K562 (cell line): Measurements from ENCODE around the gene SCT. TPM values are rescaled to one million over a fixed set of nuclear protein-coding genes. Genes with fewer than 3 reads are reported as not detected.

ENCODE experiments used
- ATAC-seq: fragments of 200-7000 bp; cut with Tn5 transposase; 3 replicates; pipeline ENCODE4 v1.9.1; 2020; ENCODE audit warnings: moderate library complexity
- BruUV-seq: library from RNA; stranded (reverse); fragments of 400-500 nt; replicated peaks from 2 replicates; lab custom pipeline; 2021; lab: Mats Ljungman, UMichigan
- CTCF ChIA-PET: fragments of 300-600 bp; formaldehyde crosslinking; extraction: SDS; loops from one replicate; lab custom pipeline; 2021; ENCODE audit warnings: low intra/inter-chr PET ratio; lab: Yijun Ruan, JAX
- POLR2A ChIA-PET: fragments of 300-600, 350-650 bp; sonication (Branson Sonifier 250); formaldehyde crosslinking; extraction: SDS; loops from one replicate; lab custom pipeline; 2021; ENCODE audit warnings: antibody characterized with exemption, inconsistent platforms; lab: Yijun Ruan, JAX
- DNase-seq, 4 experiments: peaks; one replicate each; pipeline versions ENCODE4 v3.0.0 to v3.0.0-alpha.2; 2011 to 2018; ENCODE audit warnings: low spot score in 3 of 4, mixed read lengths in 3 of 4; ENCODE audit errors: extremely low read depth in 1 of 4
- FAIRE-seq: peaks from 2 replicates; lab custom pipeline; 2011; peaks lifted over from hg19 to GRCh38; lab: Jason Lieb, UNC
- H2AFZ ChIP-seq: 2 replicates; pipeline ENCODE4 v1.6.0; 2011; ENCODE audit warnings: low read depth, low read length, control low read depth, inconsistent platforms
- H3K27ac ChIP-seq: fragments of 200-600 bp; 3 replicates; pipeline ENCODE4 v1.8.0; 2011; ENCODE audit warnings: low read depth, mild to moderate bottlenecking, control low read depth, inconsistent platforms, low read length, moderate library complexity, mixed read lengths; ENCODE audit errors: extremely low read depth
- H3K27me3 ChIP-seq, 2 experiments: fragments of 300-600 bp in 1 of 2; 2 replicates in 1 of 2; 3 replicates in 1 of 2; pipeline versions ENCODE4 v1.6.0 to v1.8.0; 2011; ENCODE audit warnings: inconsistent platforms in 2 of 2, low read length in 2 of 2, mild to moderate bottlenecking in 1 of 2, mixed read lengths in 1 of 2, moderate library complexity in 1 of 2; ENCODE audit not compliant: control insufficient read depth in 2 of 2, insufficient read depth in 2 of 2
- H3K36me3 ChIP-seq: fragments of 300-600 bp; 3 replicates; pipeline ENCODE4 v1.8.0; 2011; ENCODE audit warnings: mild to moderate bottlenecking, low read length, inconsistent platforms; ENCODE audit not compliant: control insufficient read depth, insufficient read depth
- H3K4me1 ChIP-seq, 2 experiments: fragments of 200-600 bp in 1 of 2; replicated peaks in 1 of 2; 2 replicates in 1 of 2; 3 replicates in 1 of 2; pipeline versions ENCODE4 v1.5.1 to v1.8.0; 2011; ENCODE audit warnings: inconsistent platforms in 2 of 2, low read length in 2 of 2, mild to moderate bottlenecking in 1 of 2, mixed read lengths in 1 of 2, moderate library complexity in 1 of 2; ENCODE audit not compliant: control insufficient read depth in 2 of 2, insufficient read depth in 2 of 2
- H3K4me2 ChIP-seq: 2 replicates; pipeline ENCODE4 v1.6.1; 2011; ENCODE audit warnings: low read length, control low read depth, inconsistent platforms, mixed read lengths; ENCODE audit not compliant: insufficient read depth
- H3K4me3 ChIP-seq: fragments of 200-600 bp; sonication (generic), shearing (Covaris generic); 2 replicates; pipeline ENCODE4 v1.5.1; 2016; ENCODE audit warnings: control low read depth, inconsistent platforms
- H3K79me2 ChIP-seq: fragments of 200-600 bp; 3 replicates; pipeline ENCODE4 v1.8.0; 2011; ENCODE audit warnings: low read length, inconsistent platforms; ENCODE audit not compliant: control insufficient read depth, insufficient read depth
- H3K9ac ChIP-seq, 2 experiments: 2 replicates each; pipeline versions ENCODE4 v1.6.0 to v1.6.1; 2011; ENCODE audit warnings: low read depth in 2 of 2, low read length in 2 of 2, control low read depth in 1 of 2, inconsistent platforms in 1 of 2, mild to moderate bottlenecking in 1 of 2, mixed read lengths in 1 of 2; ENCODE audit not compliant: insufficient read depth in 1 of 2
- H3K9me1 ChIP-seq: one replicate; pipeline ENCODE4 v1.6.0; 2011; ENCODE audit warnings: inconsistent platforms, mild to moderate bottlenecking, low read length, moderate library complexity; ENCODE audit not compliant: control insufficient read depth, insufficient read depth
- H3K9me3 ChIP-seq: replicated peaks from 2 replicates; pipeline ENCODE4 v1.5.1; 2011; ENCODE audit warnings: low read depth, low read length, inconsistent platforms; ENCODE audit not compliant: control insufficient read depth, insufficient read depth
- H4K20me1 ChIP-seq: replicated peaks from 2 replicates; pipeline ENCODE4 v1.6.1; 2011; ENCODE audit warnings: low read length, inconsistent platforms, mixed read lengths; ENCODE audit not compliant: control insufficient read depth, insufficient read depth
- MTA3 ChIP-seq: fragments of 450-650 bp; formaldehyde crosslinking; IDR thresholded peaks from 2 replicates; pipeline ENCODE4 v1.6.1; 2017; ENCODE audit warnings: mild to moderate bottlenecking, borderline replicate concordance
- POLR2A ChIP-seq: fragments of 450-650 bp; conservative IDR thresholded peaks from 2 replicates; pipeline ENCODE4 v1.6.1; 2016
- POLR2AphosphoS2 ChIP-seq: IDR thresholded peaks from 2 replicates; pipeline ENCODE4 v1.6.1; 2012; ENCODE audit warnings: low read length, improper control_type of control experiment
- POLR2AphosphoS5 ChIP-seq: IDR thresholded peaks from 2 replicates; pipeline ENCODE4 v1.6.1; 2011; ENCODE audit warnings: mild to moderate bottlenecking, low read depth, low read length, moderate library complexity; ENCODE audit not compliant: control insufficient read depth, insufficient read depth
- WGBS: fragments of 100-300 bp; shearing (Covaris generic); methylation state at CpG from one replicate; pipeline ENCODE4 v1.1.6; 2016; ENCODE audit warnings: low coverage, mixed read lengths; ENCODE audit not compliant: insufficient coverage; ENCODE audit errors: missing lambda C conversion rate; 5-methylcytosine and 5-hydroxymethylcytosine counted together
- in situ Hi-C: fragments of 300-500 bp; cut with MboI; formaldehyde crosslinking; loops from 4 replicates; pipeline ENCODE4 v1.15.0; 2018; ENCODE audit warnings: inconsistent platforms, mixed read lengths
- intact Hi-C: fragments of 100-400 bp; cut with micrococcal nuclease; formaldehyde crosslinking; loops from 2 replicates; pipeline ENCODE4 v1.14.2; 2022
- polyA plus RNA-seq, 8 experiments: library from polyadenylated mRNA; depleted of rRNA in 4 of 8; stranded (reverse) in 5 of 8; unstranded in 3 of 8; fragments of >200 nt; fragmentation: Nextera tagmentation in 2 of 8; fragmentation: Illumina TruSeq in 1 of 8; extraction: Ambion mirVana in 2 of 8; extraction: Trizol in 1 of 8; gene quantifications; 2 replicates each; pipeline versions ENCODE4 v1.2.1 to v1.2.3, GENCODE V29; 2011 to 2014; ENCODE audit warnings: inconsistent platforms in 1 of 8, missing spikeins in 1 of 8
- total RNA-seq, 7 experiments: library from RNA; depleted of rRNA in 6 of 7; stranded (reverse); fragments of >200 nt in 6 of 7; fragmentation: Illumina TruSeq in 2 of 7; extraction: Trizol in 2 of 7; gene quantifications; 2 replicates each; pipeline versions ENCODE4 v1.2.1 to v1.2.3, GENCODE V29; 2011 to 2021; ENCODE audit warnings: low replicate concordance in 1 of 7
- TF ChIP-seq, protein P1 (sequence below), 2 experiments: fragments of 150-350 bp in 1 of 2; IDR thresholded peaks; 2 replicates each; pipeline ENCODE4 v1.6.1; 2012 to 2016; ENCODE audit warnings: low read depth in 2 of 2, low read length in 2 of 2, mild to moderate bottlenecking in 1 of 2, moderate library complexity in 1 of 2
- TF ChIP-seq, protein P2 (sequence below): fragments of 250-450 bp; sonication (Bioruptor Pico); IDR thresholded peaks from 2 replicates; pipeline ENCODE4 v1.4.0; 2020; ENCODE audit warnings: mild to moderate bottlenecking, moderate library complexity

SCT gene
- total and polyA plus RNA-seq, 9 of the 15 experiments (the other 6 are each of a cell fraction or from before 2014, with no cell fraction given): not detected

DNA sequence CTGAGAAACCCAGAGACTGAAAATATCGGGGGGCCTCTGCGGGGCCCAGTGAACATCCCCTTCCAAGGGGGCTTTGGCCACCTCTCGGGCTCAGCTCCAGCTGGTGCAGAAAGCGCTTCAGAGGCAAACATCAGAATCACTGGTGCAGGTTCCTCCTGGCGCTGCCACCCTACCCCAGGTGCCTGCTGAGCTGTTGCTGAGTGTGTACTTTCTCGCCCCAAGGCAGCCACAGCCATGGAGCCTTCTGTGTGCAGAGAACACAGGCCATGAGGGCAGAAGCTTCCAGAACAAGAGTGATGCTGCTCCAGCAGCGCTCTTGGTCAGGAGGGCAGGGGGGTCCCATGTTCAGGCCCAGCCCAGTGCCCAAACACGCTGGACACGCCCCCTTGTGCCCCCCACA, 16.4 kb upstream of the SCT start:
- ChIA-PET CTCF (no interaction called here), POLR2A (interaction anchor here (0.7 to 0.9 kb wide), 2 partner anchors 9 to 11 kb away, joined by 3 to 4 read pairs; no protein-coding TSS in a partner anchor)
- Histone ChIP-seq H3K27ac (no peak overlapping the region), H4K20me1 (no peaks in the 10 kb centered on the region), H3K36me3 (peaks cover 58% of the 10 kb centered on the region; the same call in 2 of the 3 replicates), H3K4me1 (peaks cover 0 to 34% of the 10 kb centered on the region in 2 experiments; a peak in 2 of 5 replicates), H3K79me2 (no peaks in the 10 kb centered on the region), H3K9ac (no peak overlapping the region), H3K9me1 (no peaks in the 10 kb centered on the region), H3K4me2 (no peak overlapping the region), H3K4me3 (no peak overlapping the region), H3K27me3 (no peaks in the 10 kb centered on the region), H2AFZ (no peak overlapping the region), H3K9me3 (peaks cover 2% of the 10 kb centered on the region; the same call in 1 of the 2 replicates)
- ATAC-seq (no peak), DNase-seq (no peak), FAIRE-seq (no peak)
- 89% methylated on average over 9 of the region's 9 CpGs for WGBS
- in situ Hi-C loops (no loop called here), intact Hi-C loops (no loop called here)
- TF ChIP-seq POLR2A (peak; percentile 54; the same call in 1 of the 2 replicates), POLR2AphosphoS5 (peak; percentile 14; the same call in 1 of the 2 replicates), POLR2AphosphoS2 (no peak)
- no TSS peak for BruUV-seq

DNA sequence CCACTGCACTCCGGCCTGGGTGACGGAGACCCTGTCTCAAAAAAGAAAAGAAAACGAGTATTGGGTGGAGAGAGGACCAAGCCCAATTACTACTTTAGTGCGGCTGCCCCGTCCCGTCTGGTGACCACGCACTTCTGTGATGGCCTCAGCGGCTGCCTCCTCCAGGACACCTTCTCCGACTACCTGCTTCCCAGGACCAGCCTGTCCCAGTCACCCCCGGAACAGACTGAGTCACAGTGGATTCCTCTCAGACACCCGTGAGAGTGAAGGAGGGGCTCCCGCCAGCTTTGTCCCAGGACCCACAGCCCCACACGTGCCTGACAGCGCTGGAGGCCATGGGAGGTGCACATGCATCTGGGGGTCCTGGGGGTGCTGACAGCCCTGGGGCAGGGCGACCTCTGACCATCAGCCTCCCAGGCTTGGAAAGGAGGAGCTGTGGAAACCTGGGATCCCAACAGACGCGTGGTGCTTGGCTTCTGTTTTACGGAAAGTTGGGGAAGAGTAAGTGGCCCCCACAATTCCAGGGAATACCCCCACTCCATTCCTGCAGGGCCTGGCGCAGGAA, 14.9 kb upstream of the SCT start:
- CTCF ChIA-PET: no interaction called here
- no peaks in the 10 kb centered on the region for H3K27me3 ChIP-seq
- no peaks in the 10 kb centered on the region for H4K20me1 ChIP-seq
- peaks cover 2% of the 10 kb centered on the region; the same call in 1 of the 2 replicates for H3K9me3 ChIP-seq
- DNase-seq: no peak
- no peak for FAIRE-seq
- BruUV-seq: no TSS peak
- 97% methylated on average over 14 of the region's 19 CpGs for WGBS
- in situ Hi-C loops: no loop called here
- no peaks in the 10 kb centered on the region for H3K9me1 ChIP-seq
- peaks cover 62% of the 10 kb centered on the region; the same call in 2 of the 3 replicates for H3K36me3 ChIP-seq
- no peak overlapping the region for H3K4me2 ChIP-seq
- H2AFZ ChIP-seq: no peak overlapping the region
- peak overlapping the region in 1 of 2 experiments; percentile 10; a peak in 1 of 4 replicates for H3K9ac ChIP-seq
- H3K4me3 ChIP-seq: no peak overlapping the region
- no peak for ATAC-seq
- no peak overlapping the region; the same call in 2 of the 3 replicates for H3K27ac ChIP-seq
- peaks cover 0 to 42% of the 10 kb centered on the region in 2 experiments; a peak in 2 of 5 replicates for H3K4me1 ChIP-seq
- intact Hi-C loops: no loop called here
- H3K79me2 ChIP-seq: no peaks in the 10 kb centered on the region
- POLR2A ChIA-PET: interaction anchor here (0.9 to 1.1 kb wide), 2 partner anchors 13 to 178 kb away, joined by 5 to 6 read pairs; no protein-coding TSS in a partner anchor
- TF ChIP-seq, protein P1, sequence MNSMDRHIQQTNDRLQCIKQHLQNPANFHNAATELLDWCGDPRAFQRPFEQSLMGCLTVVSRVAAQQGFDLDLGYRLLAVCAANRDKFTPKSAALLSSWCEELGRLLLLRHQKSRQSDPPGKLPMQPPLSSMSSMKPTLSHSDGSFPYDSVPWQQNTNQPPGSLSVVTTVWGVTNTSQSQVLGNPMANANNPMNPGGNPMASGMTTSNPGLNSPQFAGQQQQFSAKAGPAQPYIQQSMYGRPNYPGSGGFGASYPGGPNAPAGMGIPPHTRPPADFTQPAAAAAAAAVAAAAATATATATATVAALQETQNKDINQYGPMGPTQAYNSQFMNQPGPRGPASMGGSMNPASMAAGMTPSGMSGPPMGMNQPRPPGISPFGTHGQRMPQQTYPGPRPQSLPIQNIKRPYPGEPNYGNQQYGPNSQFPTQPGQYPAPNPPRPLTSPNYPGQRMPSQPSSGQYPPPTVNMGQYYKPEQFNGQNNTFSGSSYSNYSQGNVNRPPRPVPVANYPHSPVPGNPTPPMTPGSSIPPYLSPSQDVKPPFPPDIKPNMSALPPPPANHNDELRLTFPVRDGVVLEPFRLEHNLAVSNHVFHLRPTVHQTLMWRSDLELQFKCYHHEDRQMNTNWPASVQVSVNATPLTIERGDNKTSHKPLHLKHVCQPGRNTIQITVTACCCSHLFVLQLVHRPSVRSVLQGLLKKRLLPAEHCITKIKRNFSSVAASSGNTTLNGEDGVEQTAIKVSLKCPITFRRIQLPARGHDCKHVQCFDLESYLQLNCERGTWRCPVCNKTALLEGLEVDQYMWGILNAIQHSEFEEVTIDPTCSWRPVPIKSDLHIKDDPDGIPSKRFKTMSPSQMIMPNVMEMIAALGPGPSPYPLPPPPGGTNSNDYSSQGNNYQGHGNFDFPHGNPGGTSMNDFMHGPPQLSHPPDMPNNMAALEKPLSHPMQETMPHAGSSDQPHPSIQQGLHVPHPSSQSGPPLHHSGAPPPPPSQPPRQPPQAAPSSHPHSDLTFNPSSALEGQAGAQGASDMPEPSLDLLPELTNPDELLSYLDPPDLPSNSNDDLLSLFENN (IDR thresholded peaks at IDR 0.05; ENCODE audit: low read depth in 2 of 2, low read length in 2 of 2): no peak
- TF ChIP-seq MTA3: no peak
- TF ChIP-seq, protein P2, sequence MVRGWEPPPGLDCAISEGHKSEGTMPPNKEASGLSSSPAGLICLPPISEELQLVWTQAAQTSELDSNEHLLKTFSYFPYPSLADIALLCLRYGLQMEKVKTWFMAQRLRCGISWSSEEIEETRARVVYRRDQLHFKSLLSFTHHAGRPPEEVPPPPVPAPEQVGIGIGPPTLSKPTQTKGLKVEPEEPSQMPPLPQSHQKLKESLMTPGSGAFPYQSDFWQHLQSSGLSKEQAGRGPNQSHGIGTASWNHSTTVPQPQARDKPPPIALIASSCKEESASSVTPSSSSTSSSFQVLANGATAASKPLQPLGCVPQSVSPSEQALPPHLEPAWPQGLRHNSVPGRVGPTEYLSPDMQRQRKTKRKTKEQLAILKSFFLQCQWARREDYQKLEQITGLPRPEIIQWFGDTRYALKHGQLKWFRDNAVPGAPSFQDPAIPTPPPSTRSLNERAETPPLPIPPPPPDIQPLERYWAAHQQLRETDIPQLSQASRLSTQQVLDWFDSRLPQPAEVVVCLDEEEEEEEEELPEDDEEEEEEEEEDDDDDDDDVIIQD (CRISPR knock-in tag): no peak
